B cell (primary cell): ENCODE data around the gene ADORA2A. TPM values are rescaled to one million over a fixed set of nuclear protein-coding genes. Genes with fewer than 3 reads are reported as not detected.
A peak's percentile ranks its signal among the peaks of the same experiment; 100 is the strongest.

ENCODE experiments used
- ATAC-seq: fragments of 200-7000 bp; cut with Tn5 transposase; one replicate; pipeline ENCODE4 v1.10.0; 2021; ENCODE audit warnings: low read depth, mild to moderate bottlenecking, moderate number of reproducible peaks, moderate library complexity
- CTCF ChIA-PET: fragments of 350-600 bp; sonication (Branson Sonifier 250); formaldehyde crosslinking; loops from one replicate; lab custom pipeline; 2021; ENCODE audit warnings: antibody characterized with exemption, inconsistent platforms; lab: Charles Lee
- POLR2A ChIA-PET: fragments of 350-600 bp; sonication (Branson Sonifier 250); formaldehyde crosslinking; loops from one replicate; lab custom pipeline; 2021; ENCODE audit warnings: antibody characterized with exemption; lab: Charles Lee
- DNase-seq: peaks from one replicate; pipeline ENCODE4 v3.0.0; 2013
- H2AFZ ChIP-seq: 2 replicates; pipeline ENCODE4 v1.6.1; 2012; ENCODE audit warnings: mild to moderate bottlenecking, low read depth, low read length; ENCODE audit not compliant: insufficient read depth, poor library complexity, severe bottlenecking
- H3K27ac ChIP-seq, 2 donors: 1 replicate in 1 of 2; 2 replicates in 1 of 2; pipeline ENCODE4 v1.5.1; 2012 to 2013; ENCODE audit warnings: low read length in 2 of 2, mild to moderate bottlenecking in 2 of 2, moderate library complexity in 1 of 2
- H3K27me3 ChIP-seq, 4 experiments: fragments of 200-600 bp in 1 of 4; sonication (generic) in 1 of 4; replicated peaks in 1 of 4; 1 replicate in 2 of 4; 2 replicates in 2 of 4; pipeline versions ENCODE4 v1.6.1 to v1.7.0; 2013 to 2016; ENCODE audit warnings: low read length in 3 of 4, mild to moderate bottlenecking in 2 of 4, mixed read lengths in 1 of 4, moderate library complexity in 1 of 4; ENCODE audit not compliant: insufficient read depth in 4 of 4, control insufficient read depth in 3 of 4; ENCODE audit errors: control extremely low read depth in 1 of 4
- H3K36me3 ChIP-seq, 2 experiments: replicated peaks in 1 of 2; 1 replicate in 1 of 2; 2 replicates in 1 of 2; pipeline versions ENCODE4 v1.6.1 to v1.7.1; 2013; ENCODE audit warnings: low read length in 1 of 2; ENCODE audit not compliant: insufficient read depth in 2 of 2, control insufficient read depth in 1 of 2; ENCODE audit errors: control extremely low read depth in 1 of 2, extremely low read depth in 1 of 2
- H3K4me1 ChIP-seq, 2 donors: fragments of 200-600 bp in 1 of 2; sonication (generic) in 1 of 2; 1 replicate in 1 of 2; 2 replicates in 1 of 2; pipeline versions ENCODE4 v1.5.1 to v1.6.1; 2013 to 2017; ENCODE audit warnings: low read length in 2 of 2; ENCODE audit not compliant: control insufficient read depth in 2 of 2, insufficient read depth in 2 of 2
- H3K4me2 ChIP-seq: replicated peaks from 2 replicates; pipeline ENCODE3; 2012; ENCODE audit warnings: mild to moderate bottlenecking, low read depth, low read length; ENCODE audit not compliant: poor library complexity, severe bottlenecking
- H3K4me3 ChIP-seq, 5 experiments: fragments of 200-600 bp in 1 of 5; sonication (generic) in 1 of 5; 1 replicate in 3 of 5; 2 replicates in 2 of 5; pipeline versions ENCODE4 v1.5.1 to v1.7.0; 2011 to 2016; ENCODE audit warnings: low read length in 4 of 5, mild to moderate bottlenecking in 4 of 5, low read depth in 2 of 5, control low read depth in 1 of 5, moderate library complexity in 1 of 5; ENCODE audit not compliant: insufficient read depth in 1 of 5; ENCODE audit errors: control extremely low read depth in 1 of 5, extremely low read depth in 1 of 5
- H3K79me2 ChIP-seq: fragments of 200-600 bp; sonication (generic); one replicate; pipeline ENCODE4 v1.6.0; 2016; ENCODE audit warnings: low read length; ENCODE audit not compliant: control insufficient read depth, insufficient read depth
- H3K9ac ChIP-seq: fragments of 200-600 bp; sonication (generic); 2 replicates; pipeline ENCODE4 v1.6.1; 2017; ENCODE audit warnings: mild to moderate bottlenecking, low read length, moderate library complexity
- H3K9me3 ChIP-seq, 3 donors: one replicate each; pipeline versions ENCODE4 v1.6.1 to v1.7.1; 2013; ENCODE audit warnings: low read length in 2 of 3; ENCODE audit not compliant: control insufficient read depth in 2 of 3, insufficient read depth in 1 of 3; ENCODE audit errors: control extremely low read depth in 1 of 3
- H4K20me1 ChIP-seq: 2 replicates; pipeline ENCODE4 v1.6.0; 2012; ENCODE audit warnings: mild to moderate bottlenecking, low read length; ENCODE audit not compliant: insufficient read depth, control insufficient read depth, poor library complexity, severe bottlenecking
- H3K27ac Mint-ChIP-seq: one replicate; pipeline ENCODE4 v1.8.0; 2021; ENCODE audit warnings: mixed read lengths
- H3K27me3 Mint-ChIP-seq: one replicate; pipeline ENCODE4 v1.8.0; 2021; ENCODE audit warnings: mixed read lengths
- H3K4me1 Mint-ChIP-seq: one replicate; pipeline ENCODE4 v1.8.0; 2021; ENCODE audit warnings: mixed read lengths
- H3K4me3 Mint-ChIP-seq: one replicate; pipeline ENCODE4 v1.8.0; 2021; ENCODE audit warnings: mixed read lengths
- H3K9me3 Mint-ChIP-seq: one replicate; pipeline ENCODE4 v1.8.0; 2022; ENCODE audit warnings: mixed read lengths; ENCODE audit not compliant: insufficient read depth
- CTCF ChIP-seq: fragments of 200-600 bp; IDR thresholded peaks from one replicate; pipeline ENCODE4 v1.8.0; 2022; ENCODE audit warnings: antibody characterized with exemption, mild to moderate bottlenecking
- EZH2 ChIP-seq: IDR thresholded peaks from 2 replicates; pipeline ENCODE4 v1.6.1; 2012; ENCODE audit warnings: borderline replicate concordance, low read depth, mild to moderate bottlenecking, moderate library complexity, low read length; ENCODE audit not compliant: insufficient read depth, poor library complexity, severe bottlenecking
- WGBS: methylation state at CpG from one replicate; pipeline ENCODE4 v1.1.5; 2013; ENCODE audit warnings: missing lambda C conversion rate; ENCODE audit not compliant: insufficient coverage; 5-methylcytosine and 5-hydroxymethylcytosine counted together
- intact Hi-C: fragments of 100-400 bp; cut with micrococcal nuclease; formaldehyde crosslinking; loops from one replicate; pipeline ENCODE4 v1.10.0; 2022
- polyA plus RNA-seq: library from polyadenylated mRNA; depleted of rRNA; stranded (reverse); fragments of >200 nt; gene quantifications from 2 replicates; pipeline ENCODE4 v1.2.3, GENCODE V29; 2012
- total RNA-seq, 2 donors: library from RNA; stranded (reverse); fragments of 120-200 nt in 1 of 2; gene quantifications; 1 replicate in 1 of 2; 2 replicates in 1 of 2; pipeline versions ENCODE4 v1.2.3 to v1.2.4, GENCODE V29; 2013 to 2022

Gene ADORA2A
- total and polyA plus RNA-seq, 2 donors (not counting 1 experiment from before 2014, with no cell fraction given), result 30.5 to 45.4 TPM

- intact Hi-C loops, result no loop called here
- ATAC-seq (no peak), DNase-seq (no peak)
- Mint-ChIP-seq H3K9me3 (no peaks in the 10 kb centered on the region), H3K4me1 (peaks cover 6% of the 10 kb centered on the region), H3K27ac (no peak overlapping the region), H3K27me3 (no peaks in the 10 kb centered on the region), H3K4me3 (no peak overlapping the region)
- Histone ChIP-seq H3K27ac (no peak overlapping the region), H3K79me2 (no peaks in the 10 kb centered on the region), H3K4me3 (no peak overlapping the region), H3K9ac (no peak overlapping the region), H3K27me3 (no peaks in the 10 kb centered on the region), H3K4me1 (peaks cover 0 to 4% of the 10 kb centered on the region in 2 donors), H3K4me2 (no peak overlapping the region), H3K36me3 (peaks cover 0 to 27% of the 10 kb centered on the region in 2 experiments), H3K9me3 (peaks cover 0 to 2% (median 0%) of the 10 kb centered on the region in 3 donors), H2AFZ (no peak overlapping the region), H4K20me1 (no peaks in the 10 kb centered on the region)
- WGBS, result 41% methylated on average over 6 of the region's 7 CpGs
- ChIA-PET CTCF (interaction anchor here (0.7 to 14.5 kb wide), 6 partner anchors 18 to 288 kb away, joined by 3 to 157 read pairs (median 3); no protein-coding TSS in a partner anchor), POLR2A (interaction anchor here (0.5 to 0.6 kb wide), 2 partner anchors 88 to 855 kb away, joined by 6 to 8 read pairs; no protein-coding TSS in a partner anchor)
- TF ChIP-seq CTCF (no peak), EZH2 (no peak)
Measured at GRCh38 chr22:24417200-24417599, 10.2 kb upstream of the ADORA2A start.

GRCh38 chr22:24417901-24418641 is 9.3 kb upstream of the ADORA2A start:
- Histone ChIP-seq H2AFZ (no peak overlapping the region), H3K9me3 (peaks cover 0 to 2% (median 0%) of the 10 kb centered on the region in 3 donors), H3K4me2 (no peak overlapping the region), H3K4me3 (no peak overlapping the region), H3K4me1 (peaks cover 0 to 4% of the 10 kb centered on the region in 2 donors), H3K9ac (no peak overlapping the region), H3K27me3 (peaks cover 0 to 3% (median 0%) of the 10 kb centered on the region in 4 experiments), H3K79me2 (peaks cover 3% of the 10 kb centered on the region), H3K36me3 (peaks cover 0 to 19% of the 10 kb centered on the region in 2 experiments), H4K20me1 (no peaks in the 10 kb centered on the region), H3K27ac (no peak overlapping the region)
- DNase-seq (no peak), ATAC-seq (no peak)
- H3K27me3 Mint-ChIP-seq, result no peaks in the 10 kb centered on the region
- CTCF ChIA-PET, result interaction anchor here (0.7 to 14.5 kb wide), 9 partner anchors 17 to 289 kb away, joined by 3 to 157 read pairs (median 3); no protein-coding TSS in a partner anchor
- intact Hi-C loops, result no loop called here
- TF ChIP-seq EZH2 (no peak), CTCF (no peak)
- no peak overlapping the region for H3K4me3 Mint-ChIP-seq
- 94% methylated on average over 15 of the region's 16 CpGs for WGBS
- POLR2A ChIA-PET, result interaction anchor here (0.5 to 0.7 kb wide), 2 partner anchors 89 to 855 kb away, joined by 4 to 6 read pairs; no protein-coding TSS in a partner anchor
- no peaks in the 10 kb centered on the region for H3K9me3 Mint-ChIP-seq
- H3K27ac Mint-ChIP-seq, result peak overlapping the region; percentile 46
- peaks cover 9% of the 10 kb centered on the region for H3K4me1 Mint-ChIP-seq
